COLO829 (cell line): ENCODE results near the gene RBM11.

Experiments
- DNase-seq: peaks from one replicate; pipeline ENCODE4 v3.0.0; 2012; ENCODE audit warnings: low spot score

Gene RBM11

GRCh38 chr21:14271053-14271452, 55.1 kb downstream of the RBM11 start:
- DNase-seq: no peak

- no peak for DNase-seq
Observed at GRCh38 chr21:14271641-14272040, 55.7 kb downstream of the RBM11 start.

- DNase-seq: no peak
Observed at GRCh38 chr21:14273736-14274538, 58.0 kb downstream of the RBM11 start.

GRCh38 chr21:14275702-14276205, 59.8 kb downstream of the RBM11 start:
- no peak for DNase-seq
